Brain pericyte (primary cell): ENCODE measurements around the gene PCSK4.
"Not testable (repeated sequence)": the region's sequence is repeated elsewhere in the genome, so short reads cannot be mapped to it uniquely, and the experiment has no call there.

Source experiments
- DNase-seq: peaks from one replicate; pipeline ENCODE4 v3.0.0-alpha.2; 2012; ENCODE audit warnings: low read depth, low spot score

PCSK4 gene

DNA sequence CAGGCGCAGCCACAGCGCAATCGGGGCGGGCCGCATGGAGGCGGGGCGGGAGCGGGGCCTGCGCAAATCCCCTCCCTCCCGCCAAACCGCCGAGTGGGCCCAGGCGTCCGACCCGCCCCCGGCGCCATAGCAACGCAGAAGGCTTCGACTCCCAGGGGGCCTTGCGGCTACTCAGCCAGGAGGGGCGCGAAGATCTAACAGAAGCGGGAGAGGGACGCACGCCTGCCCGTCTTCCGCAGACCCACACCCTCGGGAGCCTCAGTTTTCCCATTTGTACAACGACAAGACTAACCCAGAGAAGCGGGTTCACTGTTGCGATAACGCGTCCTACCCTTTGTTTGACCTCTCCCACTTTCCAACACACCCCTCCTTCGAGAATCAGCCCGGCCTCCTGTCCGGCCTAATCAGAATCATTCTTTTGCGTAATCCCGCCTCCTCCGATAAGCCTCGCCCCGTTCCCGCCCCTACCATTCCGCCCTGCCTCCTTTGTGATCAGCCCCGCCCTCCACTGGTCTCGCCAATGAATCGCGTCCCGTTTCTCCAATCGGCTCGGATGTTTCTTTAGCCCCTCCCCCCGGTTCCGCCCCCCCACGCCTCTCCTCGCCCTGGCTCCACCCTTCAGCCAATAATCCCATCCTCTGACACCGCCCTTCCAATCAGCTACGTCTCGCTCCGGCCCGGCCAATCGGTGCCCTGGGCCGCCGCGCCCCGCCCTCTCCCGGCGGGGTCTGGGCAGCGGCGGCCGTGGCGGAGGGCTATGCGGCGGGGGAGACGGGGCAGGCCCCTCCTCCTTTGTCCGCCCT lies at the start of gene PCSK4:
Gene PCSK4, minus strand, starts transcription at position 40 of the 803 bp plus-strand sequence. Its CDS starts 4 bp downstream, at position 36.
- peak; percentile 97 for DNase-seq

GRCh38 chr19:1539749-1540148 lies 49.6 kb upstream of the PCSK4 start:
- DNase-seq = not testable (repeated sequence)

DNA sequence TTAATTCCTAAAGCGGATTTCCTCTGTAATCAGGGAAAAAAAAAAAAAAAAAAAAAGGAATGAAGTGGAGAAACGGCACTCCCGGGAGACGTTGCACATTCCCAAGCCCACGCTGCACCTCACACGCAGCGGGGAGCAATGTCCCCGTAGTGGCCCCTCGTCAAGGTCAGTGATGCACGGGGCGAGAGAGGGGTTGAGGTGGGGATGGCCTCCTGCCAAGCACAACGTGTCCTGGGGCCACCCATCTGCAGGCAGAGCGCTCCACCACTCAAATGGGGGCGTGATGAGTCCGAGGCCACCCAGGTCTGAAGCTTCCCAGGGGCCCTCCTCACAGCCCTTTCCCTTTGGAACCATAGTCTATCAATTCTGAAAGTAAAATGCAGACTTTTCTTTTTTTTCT lies 48.8 kb upstream of the PCSK4 start:
- no peak for DNase-seq

DNA sequence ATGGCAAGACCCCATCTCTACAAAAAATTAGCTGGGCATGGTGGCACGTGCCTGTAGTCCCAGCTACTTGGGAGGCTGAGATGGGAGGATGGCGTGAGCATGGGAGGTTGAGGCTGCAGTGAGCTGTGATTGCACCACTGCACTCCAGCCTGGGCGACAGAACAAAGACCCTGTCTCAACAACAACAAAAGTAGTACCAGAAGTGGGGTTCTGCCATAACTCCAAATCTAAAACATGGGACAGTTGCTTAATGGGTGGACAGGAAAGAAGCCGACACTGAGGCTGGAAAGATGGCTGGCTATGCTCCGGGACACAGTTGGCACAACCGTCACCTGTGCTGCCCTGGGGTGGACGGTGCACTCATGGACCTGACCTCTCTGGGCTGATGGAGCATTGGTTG lies 45.5 kb upstream of the PCSK4 start:
- DNase-seq = not testable (repeated sequence)

GRCh38 chr19:1534972-1535371 lies 44.8 kb upstream of the PCSK4 start:
- no peak for DNase-seq

- DNase-seq = no peak
Observed at GRCh38 chr19:1533510-1534150, 43.5 kb upstream of the PCSK4 start.

GRCh38 chr19:1532003-1532402 lies 41.9 kb upstream of the PCSK4 start:
- no peak for DNase-seq

DNA sequence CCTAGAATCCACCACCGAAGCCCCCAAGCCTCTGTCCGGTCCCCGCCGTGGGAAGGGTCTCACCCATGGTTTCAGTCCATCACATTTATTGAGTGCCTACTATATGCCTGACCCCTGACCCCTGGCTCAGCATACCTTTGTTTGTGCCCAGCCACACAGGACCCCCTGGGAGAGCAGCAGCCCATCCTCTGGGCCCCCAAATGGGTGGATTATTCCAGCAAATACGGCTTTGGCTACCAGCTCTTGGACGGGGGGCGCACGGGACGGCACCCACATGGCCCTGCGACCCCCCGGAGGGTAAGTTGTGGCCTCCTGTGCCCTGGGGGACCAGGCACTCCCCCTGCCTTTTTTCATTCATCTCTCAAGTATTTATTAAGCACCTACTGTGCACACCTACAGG lies 41.4 kb upstream of the PCSK4 start:
- no peak for DNase-seq

GRCh38 chr19:1530856-1531255 lies 40.7 kb upstream of the PCSK4 start:
- DNase-seq = not testable (repeated sequence)

GRCh38 chr19:1529430-1529816 lies 39.3 kb upstream of the PCSK4 start:
- DNase-seq = no peak

GRCh38 chr19:1528596-1529429 lies 38.7 kb upstream of the PCSK4 start:
- no peak for DNase-seq

DNA sequence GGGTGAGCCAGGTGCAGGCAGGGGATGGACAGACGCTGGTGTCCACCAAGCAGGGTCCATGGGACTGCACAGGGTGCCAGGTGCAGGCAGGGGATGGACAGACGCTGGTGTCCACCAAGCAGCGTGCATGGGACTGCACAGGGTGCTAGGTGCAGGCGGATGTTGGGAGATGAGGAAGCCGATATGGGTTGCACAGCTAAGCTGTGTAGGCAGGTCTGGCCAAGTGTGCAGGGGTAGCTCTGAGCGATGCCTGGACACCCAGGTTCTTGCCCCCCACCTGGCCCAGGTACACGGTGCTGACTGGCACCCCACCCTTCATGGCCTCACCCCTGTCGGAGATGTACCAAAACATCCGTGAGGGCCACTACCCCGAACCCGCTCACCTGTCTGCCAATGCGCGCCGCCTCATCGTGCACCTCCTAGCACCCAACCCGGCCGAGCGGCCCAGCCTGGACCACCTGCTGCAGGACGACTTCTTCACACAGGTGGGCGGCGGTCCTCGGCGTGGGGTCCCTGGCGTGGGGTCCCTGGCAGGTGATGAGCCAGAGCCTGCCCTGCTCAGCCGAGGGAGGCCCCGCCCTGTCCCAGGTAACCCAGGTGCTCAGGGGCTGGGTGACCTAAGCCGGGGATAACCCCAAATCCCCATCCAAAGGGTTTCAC lies 37.6 kb upstream of the PCSK4 start:
- DNase-seq = no peak

- no peak for DNase-seq
Observed at GRCh38 chr19:1526979-1527649, 37.0 kb upstream of the PCSK4 start.

- no peak for DNase-seq
Observed at GRCh38 chr19:1526066-1526778, 36.1 kb upstream of the PCSK4 start.

- no peak for DNase-seq
Observed at GRCh38 chr19:1525343-1525742, 35.2 kb upstream of the PCSK4 start.

- DNase-seq = no peak
Observed at GRCh38 chr19:1524972-1525325, 34.8 kb upstream of the PCSK4 start.

- no peak for DNase-seq
Observed at GRCh38 chr19:1524287-1524971, 34.3 kb upstream of the PCSK4 start.

- DNase-seq = no peak
Observed at GRCh38 chr19:1523412-1524286, 33.5 kb upstream of the PCSK4 start, which contains the start of gene PLK5. Gene PLK5, plus strand, starts transcription at chr19:1524077. Its CDS starts 2,920 bp downstream, at chr19:1526997.

DNA sequence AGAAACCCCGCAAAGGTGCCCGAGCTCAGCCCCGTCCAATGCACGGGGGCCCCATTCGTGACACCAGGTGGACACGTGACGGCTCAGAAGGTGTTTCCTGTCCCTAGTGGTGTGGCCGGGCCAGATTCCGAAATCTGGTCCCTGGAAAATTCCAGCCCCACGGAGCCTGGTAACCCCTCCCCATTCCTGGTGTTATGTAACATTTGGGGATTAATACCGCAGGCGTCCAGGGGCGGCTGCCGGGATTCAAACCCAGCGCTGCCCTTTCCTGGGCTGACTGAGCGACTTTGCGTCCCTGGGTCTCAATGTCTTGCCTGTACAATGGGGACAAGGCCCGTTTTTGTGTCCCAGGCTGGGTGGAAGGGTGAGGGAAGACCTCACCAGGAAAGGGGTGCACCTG lies 32.7 kb upstream of the PCSK4 start:
- DNase-seq = no peak
